ENCODE data around the gene SORCS2. TPM values are rescaled to one million over a fixed set of nuclear protein-coding genes. Genes with fewer than 3 reads are reported as not detected.

Gene SORCS2
- total RNA-seq, 2 donors from 2014 or later = 1.0 to 4.4 TPM

DNA sequence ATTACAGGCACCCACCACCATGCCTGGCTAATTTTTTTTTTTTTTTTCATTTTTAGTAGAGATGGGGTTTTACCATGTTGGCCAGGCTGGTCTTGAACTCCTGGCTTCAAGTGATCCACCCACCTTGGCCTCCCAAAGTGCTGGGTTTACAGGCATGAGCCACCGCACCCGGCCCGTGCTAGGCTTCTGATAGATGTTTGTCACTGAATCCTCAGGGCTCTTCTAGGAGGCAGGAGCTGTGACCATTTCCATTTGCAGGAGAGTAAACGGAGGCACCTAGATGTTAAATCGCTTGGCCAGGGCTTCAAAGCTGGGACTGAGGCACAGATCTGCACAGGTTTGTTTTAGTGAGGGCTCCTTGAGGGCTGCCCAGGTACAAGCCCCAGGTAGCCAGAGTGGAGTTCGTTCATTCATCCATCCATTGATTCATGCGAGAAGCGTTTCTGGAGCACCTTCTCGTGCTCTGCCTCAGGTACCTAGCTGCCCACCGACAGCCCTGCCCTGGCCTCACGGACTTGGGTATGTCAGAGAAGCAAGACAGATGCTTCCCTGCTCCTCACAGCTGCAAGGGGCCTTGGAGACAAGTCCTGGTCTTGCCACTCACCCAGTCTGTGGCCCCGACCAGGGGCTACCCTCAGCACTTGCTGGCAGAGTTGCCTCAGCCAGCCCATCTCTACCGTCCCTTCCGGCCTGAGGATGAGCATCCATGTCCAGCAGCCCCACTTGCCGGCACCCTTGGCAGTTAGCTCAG, 136.0 kb downstream of the SORCS2 start:
- H3K4me3 ChIP-seq = no peak overlapping the region
- H3K27me3 ChIP-seq (replicated peaks; ENCODE audit: insufficient read depth) = no peaks in the 10 kb centered on the region
- TF ChIP-seq POLR2AphosphoS5 (IDR thresholded peaks at IDR 0.05) (no peak), POLR2A (IDR thresholded peaks at IDR 0.05) (no peak), CTCF (IDR thresholded peaks at IDR 0.05) (no peak)
- H3K9me3 ChIP-seq = no peaks in the 10 kb centered on the region
- DNase-seq (ENCODE audit: low spot score) = no peak
- intact Hi-C loops (cut with DNase I) = no loop called here
- no peaks in the 10 kb centered on the region for H3K4me1 ChIP-seq (replicated peaks)
- H3K36me3 ChIP-seq = no peaks in the 10 kb centered on the region
- 89% methylated on average over 15 of the region's 15 CpGs for WGBS
- no peak overlapping the region for H3K27ac ChIP-seq

DNA sequence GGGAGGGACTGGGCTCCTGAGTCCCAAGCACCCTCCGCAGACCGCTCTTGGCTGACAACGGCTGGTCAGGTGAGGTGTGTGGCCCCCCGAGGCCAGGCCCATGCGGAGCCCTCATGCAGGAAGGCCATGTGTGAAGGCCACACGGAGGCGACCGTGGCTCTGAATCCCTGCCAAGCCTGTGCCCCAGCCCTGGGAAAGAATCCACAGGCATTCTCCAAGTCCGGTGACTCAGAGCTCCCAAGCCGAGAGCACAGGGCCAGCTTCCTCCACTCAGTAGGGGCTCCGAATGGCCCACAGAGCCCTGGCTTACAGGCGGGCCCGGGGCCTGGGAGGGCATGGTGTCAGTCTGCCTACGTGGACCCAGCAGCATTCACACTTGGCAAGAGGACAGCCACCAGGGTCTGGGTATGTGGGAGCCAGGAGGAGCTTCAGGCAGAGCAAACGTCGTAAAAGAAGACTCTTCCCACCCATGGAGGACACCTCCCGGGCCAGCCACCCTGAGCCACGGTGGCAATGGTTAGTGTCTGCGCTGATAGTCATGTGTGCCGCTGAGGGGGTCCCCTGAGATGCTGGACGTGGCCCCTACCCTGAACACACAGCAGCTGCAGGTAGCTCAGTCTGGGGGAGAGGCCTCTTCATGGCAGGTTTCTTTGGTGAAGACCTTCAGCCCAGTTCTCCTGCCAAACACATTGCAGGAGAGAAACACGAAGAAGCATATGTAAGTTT, 136.7 kb downstream of the SORCS2 start:
- H3K4me1 ChIP-seq (replicated peaks) = no peaks in the 10 kb centered on the region
- DNase-seq (ENCODE audit: low spot score) = no peak

DNA sequence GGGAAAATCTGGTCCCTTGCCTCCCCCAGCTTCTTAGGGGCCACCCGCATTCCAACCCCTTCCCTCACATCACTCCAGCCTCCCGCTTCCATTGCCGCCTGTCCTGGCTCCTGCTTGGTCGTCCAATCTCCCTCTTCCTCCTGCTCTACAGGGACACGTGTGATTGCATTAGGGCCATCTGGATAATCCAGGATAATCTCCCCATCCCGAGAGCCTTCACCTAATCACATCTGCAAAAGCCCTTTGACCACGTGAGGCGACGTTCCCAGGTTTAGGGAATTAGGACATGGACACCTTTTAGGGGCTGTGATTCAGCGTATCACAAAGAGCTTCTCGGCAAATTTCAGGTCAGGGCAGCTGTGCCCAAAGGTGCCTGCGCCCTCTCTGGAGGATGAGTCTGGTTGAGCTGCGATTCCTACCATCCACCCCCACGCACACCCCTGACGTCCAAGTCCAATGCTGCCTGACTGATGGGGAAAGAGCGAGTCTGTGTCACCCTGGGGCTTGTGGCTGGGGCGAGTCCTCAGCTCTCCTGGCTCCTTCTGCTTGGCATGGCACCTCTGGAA, 137.8 kb downstream of the SORCS2 start:
- 94% methylated on average over 17 of the region's 17 CpGs for WGBS
- no peaks in the 10 kb centered on the region for H3K36me3 ChIP-seq
- no peaks in the 10 kb centered on the region for H3K4me1 ChIP-seq (replicated peaks)
- no peak for DNase-seq (ENCODE audit: low spot score)
- no peak for TF ChIP-seq POLR2AphosphoS5 (IDR thresholded peaks at IDR 0.05)
- TF ChIP-seq CTCF (IDR thresholded peaks at IDR 0.05) = no peak
- TF ChIP-seq POLR2A (IDR thresholded peaks at IDR 0.05) = no peak
- H3K9me3 ChIP-seq = no peaks in the 10 kb centered on the region
- H3K27ac ChIP-seq = no peak overlapping the region
- no peaks in the 10 kb centered on the region for H3K27me3 ChIP-seq (replicated peaks; ENCODE audit: insufficient read depth)
- intact Hi-C loops (cut with DNase I) = no loop called here
- H3K4me3 ChIP-seq = no peak overlapping the region

More for the DNA sequence above, 136.7 kb downstream of the SORCS2 start:
- no peaks in the 10 kb centered on the region for H3K27me3 ChIP-seq (replicated peaks; ENCODE audit: insufficient read depth)
- H3K36me3 ChIP-seq = no peaks in the 10 kb centered on the region
- intact Hi-C loops (cut with DNase I) = no loop called here
- H3K9me3 ChIP-seq = no peaks in the 10 kb centered on the region
- TF ChIP-seq POLR2AphosphoS5 (IDR thresholded peaks at IDR 0.05) (no peak), POLR2A (IDR thresholded peaks at IDR 0.05) (no peak), CTCF (IDR thresholded peaks at IDR 0.05) (no peak)
- no peak overlapping the region for H3K4me3 ChIP-seq
- no peak overlapping the region for H3K27ac ChIP-seq
- 57% methylated on average over 22 of the region's 22 CpGs for WGBS

DNA sequence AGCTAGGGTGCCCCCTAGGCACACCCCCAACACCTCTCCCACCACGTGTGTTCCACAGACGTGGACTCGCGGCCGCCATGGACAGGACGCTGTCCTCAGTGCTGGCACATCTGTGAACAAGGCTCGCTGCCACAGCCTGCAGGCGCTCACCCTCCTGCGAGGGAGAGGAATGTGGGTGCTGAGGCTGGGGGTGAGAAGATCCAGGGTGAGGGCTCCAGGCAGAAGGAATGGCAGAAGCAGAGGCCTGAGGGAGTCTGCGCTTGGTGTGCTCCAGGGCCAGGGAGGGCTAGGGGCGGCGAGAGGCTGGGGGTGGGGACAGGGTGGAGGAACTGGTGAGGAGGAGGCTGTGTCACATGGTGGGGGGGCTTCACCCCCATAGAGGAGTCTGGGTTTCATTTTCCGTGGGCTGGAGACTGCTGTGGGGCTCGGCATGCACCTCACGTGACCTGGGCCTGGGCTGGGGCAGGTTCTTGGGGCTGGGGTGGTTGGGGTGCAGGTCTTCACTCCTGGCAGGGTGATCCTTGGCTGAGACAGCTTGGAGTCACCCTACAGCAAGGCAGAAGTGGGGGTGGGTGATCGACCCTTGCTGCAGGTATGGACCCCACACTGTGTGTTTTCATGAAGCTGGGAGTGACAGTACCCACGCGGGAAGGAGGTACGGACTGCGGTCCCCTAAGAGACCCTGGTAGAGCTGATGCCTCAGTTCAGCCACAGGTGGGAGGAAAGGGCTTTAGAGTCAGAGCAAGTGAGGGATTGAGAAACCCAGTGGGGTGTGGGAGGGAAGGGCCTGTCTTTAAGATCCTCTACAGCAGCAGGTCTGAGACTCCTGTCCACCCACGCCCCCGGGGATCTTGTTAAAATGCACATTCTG, 138.7 kb downstream of the SORCS2 start:
- Histone ChIP-seq H3K4me1 (replicated peaks) (no peaks in the 10 kb centered on the region), H3K36me3 (no peaks in the 10 kb centered on the region), H3K27me3 (replicated peaks; ENCODE audit: insufficient read depth) (no peaks in the 10 kb centered on the region), H3K4me3 (no peak overlapping the region), H3K27ac (no peak overlapping the region), H3K9me3 (no peaks in the 10 kb centered on the region)
- WGBS = 92% methylated on average over 22 of the region's 22 CpGs
- TF ChIP-seq POLR2AphosphoS5 (IDR thresholded peaks at IDR 0.05) (no peak), POLR2A (IDR thresholded peaks at IDR 0.05) (no peak), CTCF (IDR thresholded peaks at IDR 0.05) (no peak)
- intact Hi-C loops (cut with DNase I) = no loop called here
- no peak for DNase-seq (ENCODE audit: low spot score)

Data from prostate gland (tissue), 2 donors.